MCF 10A (cell line): ENCODE data around the gene FUT2. TPM values are rescaled to one million over a fixed set of nuclear protein-coding genes. Genes with fewer than 3 reads are reported as not detected.

Experiments used
- BruUV-seq: library from RNA; stranded (reverse); fragments of 400-500 nt; replicated peaks from 2 replicates; lab custom pipeline; 2021; lab: Mats Ljungman, UMichigan
- CTCF ChIA-PET: fragments of 300-600 bp; sonication (Branson Sonifier 250); formaldehyde crosslinking; extraction: SDS; loops from one replicate; lab custom pipeline; 2021; ENCODE audit warnings: antibody characterized with exemption, inconsistent platforms; lab: Yijun Ruan, JAX
- POLR2A ChIA-PET: fragments of 300-600, 350-650 bp; sonication (Branson Sonifier 250); formaldehyde crosslinking; extraction: SDS; loops from one replicate; lab custom pipeline; 2020; ENCODE audit warnings: antibody characterized with exemption, inconsistent platforms; lab: Yijun Ruan, JAX
- DNase-seq: peaks from one replicate; pipeline ENCODE4 v3.0.0-alpha.2; 2018; ENCODE audit not compliant: unreplicated experiment
- H3K27ac Mint-ChIP-seq: one replicate; pipeline ENCODE4 v1.8.0; 2022; ENCODE audit warnings: mild to moderate bottlenecking, low read depth, mixed read lengths; ENCODE audit not compliant: unreplicated experiment
- H3K27me3 Mint-ChIP-seq: one replicate; pipeline ENCODE4 v1.8.0; 2022; ENCODE audit warnings: mixed read lengths; ENCODE audit not compliant: insufficient read depth, unreplicated experiment
- H3K36me3 Mint-ChIP-seq: one replicate; pipeline ENCODE4 v1.8.0; 2022; ENCODE audit warnings: mild to moderate bottlenecking, moderate library complexity, mixed read lengths; ENCODE audit not compliant: insufficient read depth, unreplicated experiment
- H3K4me1 Mint-ChIP-seq: one replicate; pipeline ENCODE4 v1.8.0; 2022; ENCODE audit warnings: mixed read lengths; ENCODE audit not compliant: insufficient read depth, unreplicated experiment
- H3K4me3 Mint-ChIP-seq: one replicate; pipeline ENCODE4 v1.8.0; 2022; ENCODE audit warnings: mild to moderate bottlenecking, moderate library complexity, mixed read lengths; ENCODE audit not compliant: unreplicated experiment
- H3K9me3 Mint-ChIP-seq: one replicate; pipeline ENCODE4 v1.8.0; 2022; ENCODE audit warnings: mixed read lengths; ENCODE audit not compliant: unreplicated experiment
- CTCF ChIP-seq: fragments of 200-600 bp; IDR thresholded peaks from one replicate; pipeline ENCODE4 v1.8.0; 2022; ENCODE audit warnings: antibody characterized with exemption, mild to moderate bottlenecking; ENCODE audit not compliant: unreplicated experiment
- intact Hi-C: fragments of 100-400 bp; cut with micrococcal nuclease; formaldehyde crosslinking; loops from 2 replicates; pipeline ENCODE4 v1.14.1; 2022
- total RNA-seq: library from RNA; stranded (reverse); gene quantifications from 2 replicates; pipeline ENCODE4 v1.2.3, GENCODE V29; 2022

Gene FUT2
- total RNA-seq, 1 experiment from 2014 or later = not detected

- ChIA-PET CTCF (interaction anchor here (0.7 to 2.0 kb wide), 2 partner anchors 9 to 176 kb away, joined by 3 to 12 read pairs; no protein-coding TSS in a partner anchor), POLR2A (no interaction called here)
These were observed 30.0 kb upstream of the FUT2 start for GRCh38 chr19:48665786-48666185.

GRCh38 chr19:48668332-48668731 is 27.4 kb upstream of the FUT2 start:
- no TSS peak for BruUV-seq
- POLR2A ChIA-PET = no interaction called here
- no peak overlapping the region for H3K27ac Mint-ChIP-seq
- intact Hi-C loops = no loop called here
- H3K9me3 Mint-ChIP-seq = peaks cover 18% of the 10 kb centered on the region
- no peaks in the 10 kb centered on the region for H3K36me3 Mint-ChIP-seq
- H3K4me3 Mint-ChIP-seq = no peak overlapping the region
- TF ChIP-seq CTCF = no peak
- CTCF ChIA-PET = no interaction called here
- no peak for DNase-seq
- H3K27me3 Mint-ChIP-seq = no peaks in the 10 kb centered on the region
- no peaks in the 10 kb centered on the region for H3K4me1 Mint-ChIP-seq

More at GRCh38 chr19:48665786-48666185, 30.0 kb upstream of the FUT2 start:
- Mint-ChIP-seq H3K27ac (no peak overlapping the region), H3K27me3 (no peaks in the 10 kb centered on the region), H3K9me3 (peaks cover 18% of the 10 kb centered on the region), H3K4me3 (no peak overlapping the region), H3K4me1 (peaks cover 4% of the 10 kb centered on the region), H3K36me3 (no peaks in the 10 kb centered on the region)
- TF ChIP-seq CTCF = no peak
- intact Hi-C loops = no loop called here
- DNase-seq = no peak
- BruUV-seq = no TSS peak

- Mint-ChIP-seq H3K4me3 (no peak overlapping the region), H3K4me1 (no peaks in the 10 kb centered on the region), H3K27ac (no peak overlapping the region), H3K9me3 (peaks cover 18% of the 10 kb centered on the region), H3K36me3 (no peaks in the 10 kb centered on the region), H3K27me3 (no peaks in the 10 kb centered on the region)
- no TSS peak for BruUV-seq
- ChIA-PET POLR2A (no interaction called here), CTCF (no interaction called here)
- no peak for TF ChIP-seq CTCF
- intact Hi-C loops = no loop called here
- DNase-seq = no peak
These were observed 27.0 kb upstream of the FUT2 start for GRCh38 chr19:48668761-48669160.

GRCh38 chr19:48669903-48670668 is 25.7 kb upstream of the FUT2 start:
- Mint-ChIP-seq H3K9me3 (peaks cover 18% of the 10 kb centered on the region), H3K4me3 (no peak overlapping the region), H3K27ac (no peak overlapping the region), H3K36me3 (no peaks in the 10 kb centered on the region), H3K27me3 (no peaks in the 10 kb centered on the region), H3K4me1 (no peaks in the 10 kb centered on the region)
- POLR2A ChIA-PET = no interaction called here
- CTCF ChIA-PET = no interaction called here
- BruUV-seq = no TSS peak
- no peak for DNase-seq
- TF ChIP-seq CTCF = no peak
- intact Hi-C loops = no loop called here
